GM13976 (cell line): ENCODE results near the gene GABRR3.

Experiments
- DNase-seq: peaks from one replicate; pipeline ENCODE4 v3.0.0; 2012; ENCODE audit warnings: low spot score
- in situ Hi-C: fragments of 300-500 bp; cut with MboI; formaldehyde crosslinking; loops from one replicate; pipeline ENCODE4 v1.12.0; 2022; ENCODE audit warnings: low sequenced_read_pairs, mixed read lengths, inconsistent platforms; ENCODE audit not compliant: unreplicated experiment
- TF ChIP-seq, protein P1 (sequence below): IDR thresholded peaks from 2 replicates; pipeline ENCODE4 v1.5.1; 2012; ENCODE audit warnings: borderline replicate concordance, mild to moderate bottlenecking; ENCODE audit not compliant: insufficient read depth; ENCODE audit errors: extremely low read depth, missing control alignments, control extremely low read depth

The GABRR3 gene

DNA sequence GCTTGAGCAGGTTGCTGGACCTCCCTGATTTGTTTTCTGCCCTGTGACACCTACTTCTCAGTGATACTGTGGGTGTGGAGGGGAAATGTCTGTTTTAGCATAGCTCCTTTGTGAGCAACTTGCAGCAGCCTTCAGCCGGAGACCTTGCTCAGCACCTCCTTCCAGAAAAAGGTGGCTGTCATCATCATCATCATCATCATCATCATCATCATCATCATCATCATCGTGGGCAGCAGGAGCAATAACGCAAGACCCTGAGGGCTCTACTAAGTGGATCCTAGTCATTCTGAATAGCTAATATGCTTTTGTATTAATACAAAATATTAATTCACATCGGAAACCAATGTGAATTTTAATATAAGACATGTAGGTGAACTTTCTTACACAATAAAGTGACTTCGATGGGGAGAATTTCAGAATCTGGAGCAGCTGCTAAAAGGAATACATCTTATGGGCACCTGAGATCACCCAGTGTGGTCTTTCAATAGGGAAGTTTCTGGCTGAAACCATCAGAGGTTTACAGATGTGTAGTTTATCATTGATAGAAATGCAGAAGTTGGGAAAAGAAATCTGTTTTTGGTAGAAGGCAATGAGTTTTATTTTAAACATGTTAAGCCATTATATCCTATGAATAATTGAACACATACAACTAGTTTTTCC lies 8.6 kb downstream of the GABRR3 start:
- no peak for DNase-seq
- TF ChIP-seq, protein P1, sequence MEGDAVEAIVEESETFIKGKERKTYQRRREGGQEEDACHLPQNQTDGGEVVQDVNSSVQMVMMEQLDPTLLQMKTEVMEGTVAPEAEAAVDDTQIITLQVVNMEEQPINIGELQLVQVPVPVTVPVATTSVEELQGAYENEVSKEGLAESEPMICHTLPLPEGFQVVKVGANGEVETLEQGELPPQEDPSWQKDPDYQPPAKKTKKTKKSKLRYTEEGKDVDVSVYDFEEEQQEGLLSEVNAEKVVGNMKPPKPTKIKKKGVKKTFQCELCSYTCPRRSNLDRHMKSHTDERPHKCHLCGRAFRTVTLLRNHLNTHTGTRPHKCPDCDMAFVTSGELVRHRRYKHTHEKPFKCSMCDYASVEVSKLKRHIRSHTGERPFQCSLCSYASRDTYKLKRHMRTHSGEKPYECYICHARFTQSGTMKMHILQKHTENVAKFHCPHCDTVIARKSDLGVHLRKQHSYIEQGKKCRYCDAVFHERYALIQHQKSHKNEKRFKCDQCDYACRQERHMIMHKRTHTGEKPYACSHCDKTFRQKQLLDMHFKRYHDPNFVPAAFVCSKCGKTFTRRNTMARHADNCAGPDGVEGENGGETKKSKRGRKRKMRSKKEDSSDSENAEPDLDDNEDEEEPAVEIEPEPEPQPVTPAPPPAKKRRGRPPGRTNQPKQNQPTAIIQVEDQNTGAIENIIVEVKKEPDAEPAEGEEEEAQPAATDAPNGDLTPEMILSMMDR, result no peak
- in situ Hi-C loops, result loop anchor here (25.0 kb wide), 1 partner anchor 786 kb away; no protein-coding TSS in a partner anchor

DNA sequence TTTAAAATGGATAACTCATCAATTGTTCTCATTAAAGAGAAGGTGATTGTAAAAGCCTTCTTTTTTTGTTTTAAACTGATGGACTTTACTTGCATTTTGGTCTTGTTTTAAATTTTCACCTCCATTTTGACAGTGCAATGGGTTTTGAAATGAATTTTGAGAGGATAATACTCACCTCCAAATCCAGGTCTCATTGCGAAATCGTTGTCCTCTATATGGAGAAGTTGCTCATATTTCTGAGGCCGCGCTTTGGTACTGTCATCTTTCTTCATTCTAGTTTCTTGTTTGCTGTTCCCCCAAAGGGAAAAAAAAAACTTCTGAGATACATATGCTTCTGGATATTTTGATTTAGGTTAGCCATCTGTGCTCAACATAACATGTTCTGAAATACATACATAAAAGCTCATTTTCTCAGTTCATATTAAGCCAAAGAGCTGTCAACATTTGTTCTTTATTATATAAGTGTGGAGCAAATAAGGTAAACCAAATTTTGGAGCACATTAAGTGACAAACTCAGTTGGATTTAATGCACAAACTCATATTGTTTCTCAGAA lies 9.6 kb downstream of the GABRR3 start:
- TF ChIP-seq, protein P1, result no peak
- no peak for DNase-seq
- in situ Hi-C loops, result loop anchor here (25.0 kb wide), 1 partner anchor 787 kb away; no protein-coding TSS in a partner anchor

DNA sequence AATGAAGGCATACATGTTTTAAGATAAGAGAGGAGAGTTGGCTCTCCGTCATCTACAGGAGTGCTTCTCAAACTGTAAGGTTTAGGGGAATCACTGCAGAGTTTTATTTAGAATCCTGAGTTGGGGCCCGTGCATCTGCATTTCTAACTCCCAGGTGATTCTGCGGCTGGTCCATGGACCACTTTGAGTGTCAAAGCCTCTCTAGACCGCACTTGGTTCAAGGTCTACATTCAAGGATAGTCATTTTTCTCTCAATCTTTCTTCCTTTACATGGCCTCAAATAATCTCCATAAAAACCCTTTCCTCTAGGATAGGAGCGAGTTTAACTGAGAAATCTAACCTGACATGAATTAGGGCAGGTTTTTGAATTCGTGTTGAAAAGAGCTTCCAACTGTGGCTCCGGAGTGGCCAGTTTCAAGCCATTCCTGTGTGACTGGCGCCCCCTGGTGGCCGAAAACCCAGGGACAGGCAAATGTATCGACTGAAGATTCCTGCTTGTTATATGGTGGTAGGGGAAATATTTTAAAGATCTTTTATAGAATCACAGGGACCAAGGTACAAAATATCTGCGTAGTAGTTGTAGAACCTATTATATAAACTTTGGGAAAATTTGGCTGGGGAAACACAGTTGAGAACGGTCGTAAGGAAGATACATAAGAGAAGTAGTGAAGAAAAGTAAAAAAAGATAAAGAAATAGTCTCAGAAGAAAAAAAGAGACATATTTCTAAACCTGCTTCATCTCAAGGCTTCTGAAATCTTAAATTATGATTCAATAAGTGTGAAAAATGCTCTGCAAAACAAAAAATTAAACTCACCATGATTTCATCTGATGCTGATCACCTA lies 11.9 kb downstream of the GABRR3 start:
- DNase-seq, result peak; percentile 41
- TF ChIP-seq, protein P1, result peak; percentile 91
- in situ Hi-C loops, result loop anchor here (5.0 kb wide), 1 partner anchor 231 kb away; no protein-coding TSS in a partner anchor

DNA sequence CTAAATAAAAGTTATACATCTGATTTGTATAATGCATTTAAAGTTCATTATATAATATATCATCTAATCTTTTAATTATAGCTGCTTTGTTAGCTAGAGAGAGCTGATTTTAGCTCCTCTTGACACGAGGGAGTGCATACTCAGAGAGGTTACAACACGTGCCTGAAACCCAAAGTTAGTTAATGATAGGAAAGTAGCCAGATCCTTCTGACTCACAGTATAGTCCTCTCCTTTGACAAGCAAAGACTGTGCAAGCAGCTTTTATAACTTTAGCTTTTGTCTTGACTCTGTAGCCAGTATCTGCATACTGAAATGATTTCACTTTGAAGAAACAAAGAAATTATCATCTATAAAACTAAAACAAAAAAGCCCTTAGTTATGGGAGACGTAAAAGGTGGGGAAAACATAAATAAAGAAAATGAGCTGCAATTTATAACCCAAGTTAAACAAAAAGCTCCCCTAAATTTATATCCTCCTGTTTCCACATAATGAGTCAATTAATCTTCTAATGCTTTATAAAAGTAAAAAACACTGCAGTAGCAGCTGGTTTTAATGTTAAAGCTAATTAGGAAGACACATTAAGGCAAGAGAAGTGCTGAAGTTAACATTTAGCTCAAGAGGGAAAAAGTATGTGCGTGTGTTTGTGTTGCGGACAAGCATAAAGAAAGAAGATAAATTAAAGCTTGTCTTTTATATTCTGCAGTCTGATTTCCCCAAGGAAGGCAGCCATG lies 13.1 kb downstream of the GABRR3 start:
- no peak for DNase-seq
- in situ Hi-C loops, result loop anchor here (5.0 kb wide), 1 partner anchor 230 kb away; no protein-coding TSS in a partner anchor
- TF ChIP-seq, protein P1, result no peak

DNA sequence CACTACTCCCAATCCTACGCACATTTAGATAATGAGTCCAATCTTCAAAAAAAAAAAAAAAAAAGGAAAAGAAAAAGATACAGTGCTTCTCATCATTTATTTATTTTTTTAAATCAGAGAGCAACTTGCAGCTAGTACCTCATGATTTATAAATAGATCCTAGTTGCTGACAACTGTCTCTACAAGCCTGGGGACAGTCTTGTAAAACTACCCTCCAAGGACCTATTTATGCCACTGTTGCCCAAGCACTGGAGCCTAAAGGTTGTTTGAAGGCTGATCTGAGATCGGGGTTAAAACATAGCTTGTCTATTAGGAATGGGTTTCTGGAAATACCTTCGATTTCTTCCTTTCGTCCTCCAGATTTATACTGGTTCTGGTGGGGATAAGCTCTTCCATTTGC lies 14.7 kb downstream of the GABRR3 start:
- no peak for DNase-seq
- in situ Hi-C loops, result loop anchor here (5.0 kb wide), 1 partner anchor 228 kb away; no protein-coding TSS in a partner anchor
- TF ChIP-seq, protein P1, result no peak

DNA sequence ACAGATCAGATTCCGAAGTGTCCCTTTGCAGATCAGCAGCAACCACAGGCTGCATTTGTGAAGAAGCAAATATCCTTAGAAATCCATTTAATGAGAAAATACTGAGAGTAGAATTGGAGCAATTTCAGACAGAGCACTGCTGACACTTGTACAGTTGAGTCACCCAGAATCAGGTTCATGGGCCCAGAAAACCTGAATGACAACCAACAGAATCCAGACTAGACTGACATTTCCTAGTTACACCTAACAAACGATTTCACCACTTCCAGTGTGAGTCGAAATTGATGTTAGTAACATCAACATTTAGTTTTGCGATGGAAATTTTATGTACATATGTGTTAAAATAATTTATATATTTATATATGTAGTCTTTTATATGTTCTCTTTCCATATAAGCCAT lies 16.8 kb downstream of the GABRR3 start:
- TF ChIP-seq, protein P1, result no peak
- no peak for DNase-seq
- in situ Hi-C loops, result no loop called here
